Peyer's patch (tissue), 4 donors: ENCODE measurements around the gene FAM78A.

ENCODE experiments used
- CTCF ChIP-seq, 6 experiments: fragments of 450-650 bp in 4 of 6; fragments of 200-600 bp in 2 of 6; sonication (generic) in 1 of 6; IDR thresholded peaks; one replicate each; pipeline ENCODE4 v1.5.1; 2017 to 2019; ENCODE audit warnings: antibody characterized with exemption in 6 of 6, mild to moderate bottlenecking in 3 of 6, moderate library complexity in 1 of 6
- POLR2A ChIP-seq, 2 donors: fragments of 450-650 bp; IDR thresholded peaks; one replicate each; pipeline ENCODE4 v1.5.1; 2017; ENCODE audit warnings: antibody characterized with exemption in 2 of 2, mild to moderate bottlenecking in 2 of 2, moderate library complexity in 2 of 2

DNA sequence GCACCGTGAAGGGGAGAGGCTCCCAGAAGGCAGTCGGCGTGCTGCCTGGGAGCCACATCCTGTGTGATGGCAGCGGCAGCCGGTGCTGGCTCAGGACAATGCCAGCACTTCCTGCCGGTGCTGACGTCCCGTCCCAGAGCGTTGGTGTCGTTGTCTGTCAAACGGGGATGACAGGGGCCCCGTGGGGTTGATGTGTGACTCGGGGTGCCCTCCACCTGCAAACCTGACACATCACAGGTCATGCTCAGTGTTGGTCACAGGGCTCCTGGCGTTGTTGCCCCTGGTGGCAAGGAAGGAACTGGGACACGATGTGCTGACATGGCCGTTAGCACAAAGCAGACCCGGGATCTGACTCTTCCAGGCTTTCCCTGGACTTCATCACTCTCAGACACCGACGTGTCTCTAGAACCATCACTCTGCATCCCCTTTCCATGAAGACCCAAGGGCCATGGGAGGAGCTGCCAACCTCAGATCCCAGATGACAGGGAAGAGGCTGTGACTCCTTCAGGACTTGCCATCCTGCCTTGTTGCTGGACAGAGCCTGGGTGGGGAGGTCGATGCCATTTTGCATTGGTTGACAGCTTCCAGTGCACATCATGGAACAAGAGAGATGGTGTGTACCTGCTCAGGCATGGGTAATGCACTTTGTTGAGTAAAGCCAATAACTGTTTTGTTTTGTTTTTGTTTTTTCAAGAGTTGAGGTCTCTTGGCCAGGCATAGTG, 34.7 kb upstream of the FAM78A start:
- TF ChIP-seq CTCF (IDR thresholded peaks at IDR 0.05): no peak
- TF ChIP-seq POLR2A (IDR thresholded peaks at IDR 0.05): no peak
